Measurements from ENCODE around the gene GAB1.
A peak's percentile ranks its signal among the peaks of the same experiment; 100 is the strongest.

GAB1 gene

GRCh38 chr4:143473334-143474126 is 136.9 kb downstream of the GAB1 start:
- DNase-seq (ENCODE audit: low read depth in 2 of 3, low spot score in 1 of 3), result no peak

- DNase-seq (ENCODE audit: low read depth in 2 of 3, low spot score in 1 of 3), result no peak
Measured at GRCh38 chr4:143477487-143477886, 140.8 kb downstream of the GAB1 start.

GRCh38 chr4:143481361-143481760 is 144.7 kb downstream of the GAB1 start:
- DNase-seq (ENCODE audit: low read depth in 2 of 3, low spot score in 1 of 3), result no peak

- DNase-seq (ENCODE audit: low read depth in 2 of 3, low spot score in 1 of 3), result no peak
Measured at GRCh38 chr4:143482840-143483239, 146.2 kb downstream of the GAB1 start.

- DNase-seq (ENCODE audit: low read depth in 2 of 3, low spot score in 1 of 3), result no peak
Measured at GRCh38 chr4:143486314-143486713, 149.6 kb downstream of the GAB1 start.

- DNase-seq (ENCODE audit: low read depth in 2 of 3, low spot score in 1 of 3), result no peak
Measured at GRCh38 chr4:143488687-143489086, 152.0 kb downstream of the GAB1 start.

- no peak for DNase-seq (ENCODE audit: low read depth in 2 of 3, low spot score in 1 of 3)
Measured at GRCh38 chr4:143489106-143489505, 152.4 kb downstream of the GAB1 start.

GRCh38 chr4:143498021-143498420 is 161.3 kb downstream of the GAB1 start:
- DNase-seq (ENCODE audit: low read depth in 2 of 3, low spot score in 1 of 3), result no peak

- DNase-seq (ENCODE audit: low read depth in 2 of 3, low spot score in 1 of 3), result no peak
Measured at GRCh38 chr4:143502231-143502630, 165.6 kb downstream of the GAB1 start.

GRCh38 chr4:143506031-143506430 is 169.4 kb downstream of the GAB1 start:
- DNase-seq (ENCODE audit: low read depth in 2 of 3, low spot score in 1 of 3), result no peak

GRCh38 chr4:143511906-143512305 is 175.2 kb downstream of the GAB1 start:
- DNase-seq (ENCODE audit: low read depth in 2 of 3, low spot score in 1 of 3), result no peak

- no peak for DNase-seq (ENCODE audit: low read depth in 2 of 3, low spot score in 1 of 3)
Measured at GRCh38 chr4:143512978-143513313, 176.3 kb downstream of the GAB1 start.

GRCh38 chr4:143513314-143514168 is 176.9 kb downstream of the GAB1 start, which contains the start of gene SMARCA5:
Gene SMARCA5 (plus strand): TSS chr4:143513702. CDS start chr4:143513925, 223 bp downstream.
- peak; percentile 91 to 93 (median 93) for DNase-seq (ENCODE audit: low read depth in 2 of 3, low spot score in 1 of 3)

- DNase-seq (ENCODE audit: low read depth in 2 of 3, low spot score in 1 of 3), result no peak
Measured at GRCh38 chr4:143514169-143514495, 177.5 kb downstream of the GAB1 start.

- peak in 1 of 3 donors; percentile 2 for DNase-seq (ENCODE audit: low read depth in 2 of 3, low spot score in 1 of 3)
Measured at GRCh38 chr4:143514497-143514896, 177.8 kb downstream of the GAB1 start.

- DNase-seq (ENCODE audit: low read depth in 2 of 3, low spot score in 1 of 3), result no peak
Measured at GRCh38 chr4:143514901-143515300, 178.2 kb downstream of the GAB1 start.

GRCh38 chr4:143515905-143516304 is 179.2 kb downstream of the GAB1 start:
- no peak for DNase-seq (ENCODE audit: low read depth in 2 of 3, low spot score in 1 of 3)

- DNase-seq (ENCODE audit: low read depth in 2 of 3, low spot score in 1 of 3), result no peak
Measured at GRCh38 chr4:143517764-143518163, 181.1 kb downstream of the GAB1 start.

Measured in stimulated activated CD4-positive, alpha-beta T cell treated with anti-CD3 and anti-CD28 coated beads, Interleukin-12 subunit alpha, Interleukin-12 subunit beta, amount 100 ng/mL, for 48 hours (primary cell).